Kidney (tissue), 14 donors: ENCODE data around the gene SH2D5. TPM values are rescaled to one million over a fixed set of nuclear protein-coding genes. Genes with fewer than 3 reads are reported as not detected.
A peak's percentile ranks its signal among the peaks of the same experiment; 100 is the strongest.

Experiments
- DNase-seq, 5 donors: peaks; one replicate each; pipeline ENCODE4 v3.0.0-alpha.2; 2013 to 2020
- FAIRE-seq: peaks from 2 replicates; lab custom pipeline; 2012; peaks lifted over from hg19 to GRCh38; lab: Jason Lieb, UNC
- H3K27ac ChIP-seq, 2 donors: one replicate each; pipeline ENCODE4 v1.7.0; 2013; ENCODE audit warnings: low read depth in 2 of 2, low read length in 2 of 2, inconsistent platforms in 1 of 2
- H3K27me3 ChIP-seq: one replicate; pipeline ENCODE4 v1.7.1; 2013; ENCODE audit warnings: low read length, inconsistent platforms; ENCODE audit not compliant: control insufficient read depth, insufficient read depth
- H3K36me3 ChIP-seq, 3 donors: one replicate each; pipeline versions ENCODE4 v1.7.0 to v1.7.1; 2013; ENCODE audit warnings: low read length in 3 of 3, control low read depth in 1 of 3, inconsistent platforms in 1 of 3; ENCODE audit not compliant: insufficient read depth in 3 of 3, control insufficient read depth in 2 of 3
- H3K4me1 ChIP-seq, 3 donors: one replicate each; pipeline versions ENCODE4 v1.7.0 to v1.7.1; 2013; ENCODE audit warnings: low read length in 3 of 3, inconsistent platforms in 1 of 3, low read depth in 1 of 3; ENCODE audit not compliant: control insufficient read depth in 2 of 3, insufficient read depth in 2 of 3
- H3K4me3 ChIP-seq, 3 donors: one replicate each; pipeline versions ENCODE4 v1.7.0 to v1.8.1; 2013; ENCODE audit warnings: low read length in 3 of 3, control low read depth in 1 of 3, inconsistent platforms in 1 of 3
- H3K9ac ChIP-seq, 3 donors: one replicate each; pipeline versions ENCODE4 v1.7.0 to v1.7.1; 2013; ENCODE audit warnings: low read length in 3 of 3, control low read depth in 1 of 3, inconsistent platforms in 1 of 3
- H3K9me3 ChIP-seq, 3 donors: one replicate each; pipeline versions ENCODE4 v1.7.0 to v1.7.1; 2013; ENCODE audit warnings: low read length in 3 of 3, control low read depth in 1 of 3, inconsistent platforms in 1 of 3; ENCODE audit not compliant: control insufficient read depth in 2 of 3, insufficient read depth in 1 of 3
- intact Hi-C: fragments of 100-400 bp; cut with DNase I; formaldehyde crosslinking; loops from one replicate; pipeline ENCODE4 v1.11.1; 2022
- polyA plus RNA-seq: library from polyadenylated mRNA; stranded (reverse); fragments of 350-450 nt; fragmentation: Illumina TruSeq; extraction: RNeasy Lipid Tissue Mini Kit (QIAGEN cat#74804); gene quantifications from one replicate; pipeline ENCODE4 v1.2.3, GENCODE V29; 2014; ENCODE audit warnings: low read depth, low replicate concordance; ENCODE audit not compliant: insufficient read depth
- total RNA-seq: library from RNA; stranded (reverse); fragmentation: NEBNext Ultra II Directional; extraction: Animal tissue kit (Norgen Biotek cat#: 25700); gene quantifications from one replicate; pipeline ENCODE4 v1.2.1, GENCODE V29; 2021
- TF ChIP-seq, protein P1 (sequence below): IDR thresholded peaks from 3 replicates; pipeline ENCODE4 v1.5.1; 2012; ENCODE audit warnings: mild to moderate bottlenecking, moderate library complexity, borderline replicate concordance; ENCODE audit not compliant: insufficient read depth; ENCODE audit errors: extremely low read depth
- donor health status: control.
- donor health status: control.
- donor health status: control.
- donor health status: control.
- donor health status: control.
- donor health status: DM: yes; HTN: yes; CAD: no.
- donor health status: Normal renal cell carcinoma (clear cell type).

Gene SH2D5
- total and polyA plus RNA-seq, 2 donors from 2014 or later: 0.19 to 0.57 TPM

DNA sequence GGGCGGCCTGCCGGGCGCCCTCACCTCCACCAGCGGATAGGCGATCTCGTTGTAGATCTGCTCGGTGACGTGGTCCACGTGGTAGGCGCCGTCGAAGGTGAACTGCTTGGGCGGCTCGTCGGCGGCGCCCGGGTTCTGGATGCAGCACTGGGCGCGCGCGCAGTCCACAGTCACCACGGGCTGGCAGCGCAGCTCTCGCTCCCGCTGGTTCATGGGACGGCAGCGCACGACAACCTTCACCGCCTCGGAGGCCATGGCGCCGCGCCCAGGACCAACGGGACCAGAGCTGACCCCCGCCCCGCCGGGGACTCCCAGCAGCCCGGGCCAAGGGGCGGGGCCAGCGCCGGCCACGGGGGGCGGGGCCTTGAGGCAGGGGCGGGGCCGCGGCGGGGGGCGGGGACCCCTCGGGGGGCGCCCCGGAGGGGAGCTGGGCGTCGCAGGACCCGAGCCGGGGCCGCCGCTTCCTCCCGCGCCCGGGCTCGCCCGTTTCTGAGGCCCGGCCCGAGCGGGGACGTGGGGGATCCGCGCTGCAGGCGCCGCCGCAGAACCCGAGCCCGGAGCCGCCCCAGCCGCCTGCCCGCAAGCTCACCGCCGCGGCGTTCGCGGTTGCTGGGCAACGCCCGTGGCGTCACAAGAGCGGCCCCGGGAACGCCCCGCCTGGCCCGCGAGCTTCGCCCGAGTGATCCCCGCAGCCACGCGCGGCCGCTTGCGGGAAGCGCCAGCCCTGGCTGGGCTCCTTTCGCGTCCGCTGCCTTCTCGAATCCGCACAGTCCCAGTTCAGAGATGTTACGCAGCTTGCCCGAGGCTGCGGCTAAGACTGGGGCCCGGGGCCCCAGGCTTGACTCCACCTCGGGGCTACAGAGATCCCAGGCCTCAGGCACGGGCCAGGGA is 14.8 kb downstream of the SH2D5 start, which contains the start of gene KIF17:
Gene KIF17 (minus strand): TSS at position 556 of the 891 bp plus-strand sequence. CDS start 301 bp downstream, at position 255.
- no peak for FAIRE-seq
- intact Hi-C loops: no loop called here
- H3K9ac ChIP-seq: no peak within 1 kb of the TSS

DNA sequence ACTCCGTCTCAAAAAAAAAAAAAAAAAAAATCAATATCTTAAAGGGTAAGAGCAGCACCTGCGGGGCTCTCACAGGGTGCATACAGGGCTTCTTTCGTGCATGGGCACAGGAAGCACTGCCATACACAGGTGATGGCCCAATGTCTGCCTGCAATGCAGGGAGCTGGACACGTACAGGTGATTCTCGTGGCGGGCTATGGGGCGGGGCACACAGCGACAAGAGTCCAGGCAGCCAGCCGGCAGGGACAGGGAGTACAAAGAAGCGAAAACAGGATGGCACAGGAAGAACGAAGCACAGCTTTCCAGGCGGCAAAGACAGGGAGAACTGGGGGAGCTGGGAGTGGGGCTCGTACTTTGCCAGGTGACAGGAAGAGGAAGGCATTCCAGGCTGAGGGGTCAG is 16.3 kb downstream of the SH2D5 start:
- Histone ChIP-seq H3K4me3 (no peak overlapping the region), H3K4me1 (no peaks in the 10 kb centered on the region), H3K27me3 (no peaks in the 10 kb centered on the region), H3K9me3 (no peaks in the 10 kb centered on the region), H3K27ac (no peak overlapping the region), H3K36me3 (no peaks in the 10 kb centered on the region), H3K9ac (no peak overlapping the region)
- TF ChIP-seq, protein P1, sequence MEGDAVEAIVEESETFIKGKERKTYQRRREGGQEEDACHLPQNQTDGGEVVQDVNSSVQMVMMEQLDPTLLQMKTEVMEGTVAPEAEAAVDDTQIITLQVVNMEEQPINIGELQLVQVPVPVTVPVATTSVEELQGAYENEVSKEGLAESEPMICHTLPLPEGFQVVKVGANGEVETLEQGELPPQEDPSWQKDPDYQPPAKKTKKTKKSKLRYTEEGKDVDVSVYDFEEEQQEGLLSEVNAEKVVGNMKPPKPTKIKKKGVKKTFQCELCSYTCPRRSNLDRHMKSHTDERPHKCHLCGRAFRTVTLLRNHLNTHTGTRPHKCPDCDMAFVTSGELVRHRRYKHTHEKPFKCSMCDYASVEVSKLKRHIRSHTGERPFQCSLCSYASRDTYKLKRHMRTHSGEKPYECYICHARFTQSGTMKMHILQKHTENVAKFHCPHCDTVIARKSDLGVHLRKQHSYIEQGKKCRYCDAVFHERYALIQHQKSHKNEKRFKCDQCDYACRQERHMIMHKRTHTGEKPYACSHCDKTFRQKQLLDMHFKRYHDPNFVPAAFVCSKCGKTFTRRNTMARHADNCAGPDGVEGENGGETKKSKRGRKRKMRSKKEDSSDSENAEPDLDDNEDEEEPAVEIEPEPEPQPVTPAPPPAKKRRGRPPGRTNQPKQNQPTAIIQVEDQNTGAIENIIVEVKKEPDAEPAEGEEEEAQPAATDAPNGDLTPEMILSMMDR: no peak
- intact Hi-C loops: no loop called here
- DNase-seq (peak in 1 of 5 donors; percentile 44), FAIRE-seq (no peak)

More for the DNA sequence above, 14.8 kb downstream of the SH2D5 start, which contains the start of gene KIF17:
- Histone ChIP-seq H3K9me3 (no peaks in the 10 kb centered on the region), H3K36me3 (no peaks in the 10 kb centered on the region), H3K27me3 (no peaks in the 10 kb centered on the region), H3K4me1 (no peaks in the 10 kb centered on the region), H3K27ac (peak within 1 kb of the TSS in 1 of 2 donors; percentile 17), H3K4me3 (peak within 1 kb of the TSS in 1 of 3 donors; percentile 35)
- TF ChIP-seq, protein P1: no peak
- peak; percentile 82 to 93 (median 87) for DNase-seq

DNA sequence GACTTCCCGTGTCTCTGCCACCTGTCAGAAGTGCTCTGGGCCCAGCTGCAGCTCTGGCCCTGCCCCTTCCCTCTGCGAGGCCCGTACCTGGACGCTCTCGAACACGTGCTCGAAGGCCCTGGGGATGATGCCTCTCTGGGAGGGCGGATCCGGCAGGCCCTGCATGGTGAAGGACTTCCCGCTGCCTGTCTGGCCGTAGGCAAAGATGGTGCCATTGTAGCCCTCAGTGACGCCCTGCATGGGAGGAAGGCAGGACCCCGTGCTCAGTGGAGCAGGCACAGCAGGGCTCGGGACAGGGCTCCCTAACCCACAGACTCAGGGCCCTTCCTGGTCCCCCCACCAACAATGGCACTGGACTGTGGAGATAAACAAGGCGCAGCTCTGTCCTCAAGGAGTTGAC is 17.1 kb downstream of the SH2D5 start:
- no peaks in the 10 kb centered on the region for H3K36me3 ChIP-seq

More for the DNA sequence above, 17.1 kb downstream of the SH2D5 start:
- H3K4me1 ChIP-seq: no peaks in the 10 kb centered on the region
- H3K27ac ChIP-seq: no peak overlapping the region
- H3K4me3 ChIP-seq: no peak overlapping the region
- no peak overlapping the region for H3K9ac ChIP-seq
- no peak for FAIRE-seq
- no peaks in the 10 kb centered on the region for H3K27me3 ChIP-seq
- no peaks in the 10 kb centered on the region for H3K9me3 ChIP-seq
- intact Hi-C loops: no loop called here
- TF ChIP-seq, protein P1: no peak
- peak in 1 of 5 donors; percentile 69 for DNase-seq
